ENCODE measurements around the gene MRPS6.

Gene MRPS6

DNA sequence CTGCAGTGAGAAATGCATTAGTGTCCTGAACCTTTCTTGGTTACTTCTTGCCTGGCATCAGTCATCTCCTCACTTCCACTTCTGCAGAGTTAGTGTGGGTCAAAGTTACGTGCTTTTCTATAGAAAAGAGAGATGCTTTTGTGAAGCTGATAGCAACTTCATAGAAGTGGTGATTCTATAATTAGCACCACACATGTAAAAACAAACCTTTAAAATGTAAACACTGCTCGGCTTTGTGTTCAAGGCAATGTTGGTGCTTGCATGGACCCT lies 57.3 kb downstream of the MRPS6 start:
- in situ Hi-C loops (cut with HindIII; ENCODE audit: low sequenced_read_pairs), result no loop called here

DNA sequence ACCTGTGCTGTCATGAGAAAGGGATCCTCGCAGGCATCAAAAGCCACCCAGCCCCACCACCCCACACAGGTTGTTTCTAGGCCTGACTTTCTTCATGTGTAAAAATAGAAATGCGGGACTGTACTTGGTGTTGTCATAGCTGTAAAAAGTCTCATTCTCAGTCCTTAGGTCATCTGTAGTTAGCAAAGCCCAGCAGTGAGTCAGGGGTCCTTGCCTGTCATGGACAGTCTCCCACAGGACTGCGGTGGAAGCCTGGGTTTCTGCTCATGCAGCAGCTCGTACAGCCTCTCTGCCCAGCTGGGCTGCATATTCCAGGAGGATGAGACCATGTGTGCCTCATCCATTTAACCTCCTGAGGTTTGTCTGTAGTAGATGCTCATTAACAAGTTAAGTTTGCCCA lies 58.2 kb downstream of the MRPS6 start:
- in situ Hi-C loops (cut with HindIII; ENCODE audit: low sequenced_read_pairs), result no loop called here

DNA sequence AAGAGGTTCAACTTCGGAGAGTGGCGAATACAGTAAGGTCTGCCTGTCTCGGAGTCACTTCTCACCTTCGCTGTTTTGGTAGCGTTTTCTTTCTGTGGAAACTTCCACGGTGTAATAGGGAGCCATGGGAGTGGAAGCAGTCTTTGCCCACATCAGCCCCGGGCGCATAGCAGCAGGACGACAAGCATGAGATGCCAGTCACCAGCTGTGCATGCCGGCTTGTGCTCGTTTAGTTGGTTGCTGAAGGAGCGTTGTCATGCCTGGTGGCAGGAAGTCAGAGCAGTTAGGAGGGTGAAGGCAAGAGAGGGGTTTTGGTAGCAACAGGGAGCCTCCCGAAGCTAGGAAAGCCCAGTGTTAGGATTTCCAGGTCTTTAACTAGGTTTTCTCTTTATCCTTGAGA lies 58.8 kb downstream of the MRPS6 start:
- in situ Hi-C loops (cut with HindIII; ENCODE audit: low sequenced_read_pairs), result no loop called here

DNA sequence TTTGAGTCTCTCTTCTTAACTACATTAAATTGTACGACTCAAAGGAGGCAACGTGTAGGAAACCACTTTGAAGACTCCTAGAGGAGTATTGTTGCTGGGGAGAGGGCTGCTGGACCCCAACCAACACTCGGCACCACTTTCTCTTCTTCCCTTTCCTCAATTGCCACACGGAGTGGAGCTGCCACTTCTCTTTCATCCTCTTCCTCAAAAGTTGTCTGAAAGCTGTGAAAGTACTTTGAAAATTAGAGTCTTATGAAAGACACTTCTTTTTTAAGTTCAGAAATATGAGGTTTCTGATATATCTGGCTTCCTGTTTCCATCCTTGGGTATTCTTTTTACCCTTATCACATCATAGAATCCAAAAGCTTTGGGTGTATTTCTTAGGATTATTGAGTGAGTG lies 59.5 kb downstream of the MRPS6 start:
- in situ Hi-C loops (cut with HindIII; ENCODE audit: low sequenced_read_pairs), result no loop called here

DNA sequence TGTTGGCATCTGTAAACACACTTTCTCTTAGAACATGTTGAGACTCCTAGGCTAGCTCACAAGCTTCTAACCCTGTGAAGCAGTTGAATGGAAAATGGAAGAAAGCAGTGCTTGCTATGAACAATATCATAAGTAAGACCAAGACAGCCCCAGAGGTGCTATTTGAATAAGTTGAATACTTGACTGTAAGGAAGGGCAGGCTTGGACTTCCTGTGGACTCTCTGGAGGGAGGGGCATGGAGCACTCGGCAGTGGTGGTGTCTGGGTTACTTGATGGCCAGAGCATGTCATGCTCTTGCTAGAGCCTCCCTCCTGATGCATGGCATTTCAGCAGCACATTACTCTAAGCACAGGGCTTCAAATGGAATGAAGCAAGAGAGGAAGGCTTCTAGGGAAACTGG lies 60.0 kb downstream of the MRPS6 start:
- in situ Hi-C loops (cut with HindIII; ENCODE audit: low sequenced_read_pairs), result no loop called here

- in situ Hi-C loops (cut with HindIII; ENCODE audit: low sequenced_read_pairs), result no loop called here
Observed at GRCh38 chr21:34133802-34134201, 60.4 kb downstream of the MRPS6 start.

DNA sequence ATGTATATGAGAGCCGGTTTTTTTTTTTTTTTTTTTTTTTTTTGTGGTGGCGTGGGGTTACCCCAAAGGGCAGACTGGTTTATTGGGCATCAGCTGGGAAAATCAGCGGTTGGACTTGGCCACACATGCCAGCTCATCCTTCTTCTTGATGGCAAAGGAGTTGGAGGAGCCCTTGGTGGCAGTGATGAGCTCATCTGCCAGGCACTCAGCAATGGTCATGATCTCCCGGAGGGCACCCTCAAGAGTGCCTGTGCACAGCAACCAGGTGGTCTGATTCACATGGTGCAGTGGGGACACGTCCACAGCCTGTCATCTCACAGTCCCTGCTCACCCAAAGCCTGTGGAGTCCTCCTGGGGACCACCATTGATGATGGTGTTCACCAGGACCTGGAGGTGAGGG lies 62.0 kb downstream of the MRPS6 start:
- in situ Hi-C loops (cut with HindIII; ENCODE audit: low sequenced_read_pairs), result no loop called here

GRCh38 chr21:34141373-34141772 lies 68.0 kb downstream of the MRPS6 start:
- in situ Hi-C loops (cut with HindIII; ENCODE audit: low sequenced_read_pairs), result no loop called here

GRCh38 chr21:34143685-34144182 lies 70.4 kb downstream of the MRPS6 start:
- in situ Hi-C loops (cut with HindIII; ENCODE audit: low sequenced_read_pairs), result no loop called here

DNA sequence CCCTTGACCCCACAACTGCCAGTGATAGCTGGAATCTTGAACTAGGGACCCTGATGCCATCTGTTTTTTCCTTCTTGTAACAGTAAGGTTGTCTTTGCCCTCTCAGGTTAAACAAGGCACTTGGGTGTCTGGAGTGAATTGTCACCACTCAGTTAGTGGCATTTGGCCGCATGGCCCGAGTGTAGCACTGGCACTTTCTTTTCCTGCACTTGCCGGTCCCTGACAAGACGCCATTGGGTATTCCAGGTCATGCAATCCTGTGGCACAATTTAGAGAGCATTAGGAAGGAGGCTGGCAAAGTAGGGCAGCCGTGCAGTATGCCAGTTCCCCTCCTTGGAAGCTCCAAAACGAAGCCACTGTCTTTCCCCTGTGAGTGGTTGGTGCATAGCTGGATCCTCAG lies 70.8 kb downstream of the MRPS6 start:
- in situ Hi-C loops (cut with HindIII; ENCODE audit: low sequenced_read_pairs), result no loop called here

DNA sequence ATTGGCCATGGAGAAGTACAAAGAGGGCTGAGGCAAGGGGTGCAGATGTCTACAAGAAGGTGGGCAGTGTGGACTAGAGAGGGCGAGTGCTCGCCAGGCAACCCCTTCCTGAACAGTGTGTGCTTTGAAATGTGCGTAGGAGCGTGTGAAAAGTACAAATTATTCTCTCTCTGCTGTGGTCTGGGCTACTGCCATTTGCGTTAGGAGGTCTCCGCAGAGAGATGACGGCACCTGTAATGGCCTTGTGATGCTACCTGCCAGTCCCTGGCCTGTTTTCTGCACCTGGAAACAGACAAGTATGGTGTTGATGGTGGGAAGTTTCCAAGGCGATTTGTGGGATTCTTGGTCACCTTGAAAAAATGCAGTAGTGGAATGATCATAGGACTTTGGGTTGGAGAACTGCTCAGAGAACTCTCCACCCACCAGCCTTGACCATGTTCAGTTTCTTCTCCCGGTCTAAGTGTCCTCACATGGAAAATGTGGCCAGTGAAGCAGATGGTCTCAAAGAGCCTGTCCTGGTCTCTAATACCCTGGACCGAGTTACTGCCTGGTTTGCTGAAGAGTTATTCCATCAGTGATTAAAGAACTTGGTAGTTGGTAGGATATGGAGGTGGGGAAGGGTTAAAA lies 74.5 kb downstream of the MRPS6 start:
- in situ Hi-C loops (cut with HindIII; ENCODE audit: low sequenced_read_pairs), result loop anchor here (5.0 kb wide), 1 partner anchor 96 kb away; no protein-coding TSS in a partner anchor

DNA sequence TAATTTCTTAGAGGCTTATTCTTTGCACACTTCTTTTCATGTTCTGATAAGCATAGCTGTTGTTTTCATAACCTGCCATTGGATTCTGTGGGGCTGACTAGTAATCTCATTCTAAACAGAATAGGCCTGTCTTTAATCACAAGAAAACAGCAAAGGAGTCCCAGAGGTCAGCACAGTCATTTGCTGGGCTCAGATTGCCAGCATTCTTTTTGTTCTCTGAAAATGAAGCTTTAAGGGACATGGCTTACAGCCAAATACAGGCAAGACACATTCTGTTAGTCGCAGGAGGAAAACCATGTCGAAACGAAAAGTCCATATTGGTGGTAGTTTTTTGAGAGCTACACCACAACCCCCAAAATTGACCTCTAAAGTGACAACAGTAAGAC lies 75.0 kb downstream of the MRPS6 start:
- in situ Hi-C loops (cut with HindIII; ENCODE audit: low sequenced_read_pairs), result loop anchor here (5.0 kb wide), 1 partner anchor 96 kb away; no protein-coding TSS in a partner anchor

DNA sequence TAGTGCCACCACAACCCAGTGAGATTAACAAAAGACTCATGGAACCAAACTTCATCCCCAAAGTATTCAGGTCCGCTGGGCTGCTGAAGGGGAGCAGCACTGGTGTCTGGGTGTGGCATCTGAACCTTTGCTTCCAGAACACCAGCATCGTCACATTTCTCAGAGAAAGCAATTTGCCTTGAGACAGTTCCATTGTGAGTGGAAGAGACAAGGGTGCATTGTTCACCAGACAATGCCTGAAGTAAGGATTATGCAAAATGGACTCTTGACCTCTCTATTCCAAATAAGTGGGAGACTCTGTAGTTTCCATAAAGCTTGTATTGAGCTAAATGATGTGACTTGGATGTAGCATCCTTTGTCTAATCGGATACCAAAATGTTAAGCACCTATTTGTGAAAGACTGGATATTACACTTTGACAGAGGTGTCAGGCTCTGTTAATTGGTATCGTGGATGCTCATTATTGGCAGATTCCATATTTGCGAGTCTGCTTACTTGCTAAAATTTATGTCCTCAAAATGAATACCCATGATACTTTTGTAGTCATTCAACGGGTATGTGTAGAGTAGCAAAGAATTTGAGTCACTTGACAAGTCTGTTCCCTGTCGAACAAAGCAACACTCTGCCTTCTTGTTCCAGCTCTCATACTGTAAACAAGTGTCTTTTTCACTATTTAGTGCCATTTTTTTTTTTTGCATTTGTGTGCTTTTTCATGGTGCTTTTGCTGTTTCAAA lies 75.6 kb downstream of the MRPS6 start:
- in situ Hi-C loops (cut with HindIII; ENCODE audit: low sequenced_read_pairs), result loop anchor here (5.0 kb wide), 1 partner anchor 97 kb away; no protein-coding TSS in a partner anchor

GRCh38 chr21:34152500-34152899 lies 79.1 kb downstream of the MRPS6 start:
- in situ Hi-C loops (cut with HindIII; ENCODE audit: low sequenced_read_pairs), result loop anchor here (5.0 kb wide), 2 partner anchors 60 to 65 kb away; no protein-coding TSS in a partner anchor

DNA sequence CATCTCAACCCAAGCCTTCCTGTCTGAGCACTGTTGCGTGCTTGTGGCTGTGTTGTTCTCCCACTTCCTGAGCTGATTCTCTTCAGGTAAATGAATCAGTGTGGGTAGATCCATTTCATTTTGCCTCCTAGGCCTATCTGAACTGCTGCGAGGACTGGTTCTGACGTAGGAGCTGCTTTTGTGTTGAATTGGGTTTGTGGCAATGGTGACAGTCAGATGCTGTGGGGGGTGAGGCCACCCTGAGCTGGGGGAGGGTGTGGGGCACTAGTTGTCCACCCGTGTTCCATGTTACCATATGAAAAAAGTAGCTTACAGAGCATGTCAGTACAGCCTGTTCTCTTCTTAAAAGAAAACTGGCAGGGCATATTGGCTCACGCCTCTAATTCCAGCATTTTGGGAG lies 81.5 kb downstream of the MRPS6 start:
- in situ Hi-C loops (cut with HindIII; ENCODE audit: low sequenced_read_pairs), result loop anchor here (5.0 kb wide), 2 partner anchors 62 to 63 kb away; no protein-coding TSS in a partner anchor

DNA sequence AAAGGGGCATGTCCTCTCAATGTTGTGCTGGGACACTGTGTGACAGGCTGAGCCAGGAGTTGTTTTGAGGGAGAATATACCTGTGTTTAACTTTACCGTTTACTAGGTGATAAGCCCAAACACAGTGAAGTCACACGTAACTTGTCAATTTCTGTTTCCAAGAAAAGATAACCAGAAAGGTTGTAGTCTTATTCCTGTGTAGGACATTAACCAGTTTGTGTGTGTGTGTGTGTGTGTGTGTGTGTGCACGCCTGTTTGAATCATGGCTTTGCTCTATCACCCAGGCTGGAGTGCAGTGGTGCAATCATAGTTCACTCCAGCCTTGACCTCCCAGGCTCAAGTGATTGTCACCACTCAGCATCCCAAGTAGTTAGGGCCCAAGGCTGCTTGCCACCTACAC lies 83.6 kb downstream of the MRPS6 start:
- in situ Hi-C loops (cut with HindIII; ENCODE audit: low sequenced_read_pairs), result no loop called here

GRCh38 chr21:34157521-34157920 lies 84.1 kb downstream of the MRPS6 start:
- in situ Hi-C loops (cut with HindIII; ENCODE audit: low sequenced_read_pairs), result no loop called here

DNA sequence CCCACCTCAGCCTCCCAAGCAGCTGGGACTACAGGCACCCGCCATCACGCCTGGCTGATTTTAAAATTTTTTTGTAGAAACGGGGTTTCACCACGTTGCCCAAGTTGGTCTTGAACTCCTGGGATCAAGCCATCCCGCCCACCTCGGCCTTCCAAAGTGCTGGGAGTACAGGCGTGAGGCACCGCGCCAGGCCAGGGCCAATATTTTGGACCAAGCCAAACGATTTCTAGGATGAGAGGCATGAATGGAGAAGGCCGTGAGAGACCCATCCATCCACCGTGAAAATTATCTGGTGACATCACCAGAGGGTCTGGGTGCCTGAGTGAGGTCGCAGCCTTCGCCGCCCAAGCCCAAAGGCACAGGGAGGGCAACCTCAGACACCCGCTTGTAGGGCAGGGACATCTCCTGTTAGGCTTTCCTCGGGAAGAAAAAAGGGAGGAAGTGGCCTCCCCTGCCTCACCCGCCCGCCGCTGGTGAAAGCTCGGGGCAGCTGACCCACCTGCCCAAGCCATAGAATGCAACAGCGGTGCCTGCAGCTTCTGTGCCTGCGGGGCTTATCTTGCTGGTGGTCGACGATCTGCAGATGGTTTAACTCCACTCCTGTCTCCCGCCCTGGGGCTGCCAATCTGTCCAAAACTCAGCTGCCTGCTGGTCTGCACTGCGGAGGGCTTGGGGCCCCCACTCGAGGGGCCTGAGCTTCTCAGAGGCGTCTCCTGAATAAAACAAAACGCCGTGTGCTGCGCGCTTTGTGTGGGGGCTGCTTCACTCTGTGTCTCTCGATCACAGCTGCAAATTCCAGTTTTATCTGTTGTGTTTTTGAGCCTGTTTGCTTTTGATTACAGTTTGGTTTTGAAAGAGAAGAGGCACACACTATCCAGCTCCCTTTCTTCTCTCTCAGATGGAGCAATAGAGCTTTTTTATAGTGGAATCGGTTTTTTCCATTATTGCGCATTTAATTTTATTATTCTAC lies 85.8 kb downstream of the MRPS6 start:
- in situ Hi-C loops (cut with HindIII; ENCODE audit: low sequenced_read_pairs), result no loop called here

DNA sequence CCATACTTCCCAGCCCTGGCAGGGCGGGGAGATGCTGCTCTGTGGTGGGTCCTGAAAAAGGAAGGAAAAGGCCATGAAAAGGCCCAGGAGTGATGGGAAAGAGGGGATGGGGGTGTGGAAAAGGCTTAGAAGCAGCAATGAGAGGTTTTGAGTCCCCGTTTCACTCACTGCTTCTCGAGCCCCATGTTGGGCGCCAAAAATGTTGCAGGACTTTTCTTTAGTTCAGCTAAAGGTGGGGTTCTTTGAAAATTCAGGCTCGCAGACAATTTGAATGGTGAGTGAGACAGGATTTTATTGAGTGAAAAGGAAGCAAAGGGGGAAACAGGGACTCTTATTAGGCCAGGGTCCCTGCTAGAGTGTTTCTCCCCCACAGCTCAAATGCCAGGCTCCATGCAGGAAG lies 93.1 kb downstream of the MRPS6 start:
- in situ Hi-C loops (cut with HindIII; ENCODE audit: low sequenced_read_pairs), result no loop called here

DNA sequence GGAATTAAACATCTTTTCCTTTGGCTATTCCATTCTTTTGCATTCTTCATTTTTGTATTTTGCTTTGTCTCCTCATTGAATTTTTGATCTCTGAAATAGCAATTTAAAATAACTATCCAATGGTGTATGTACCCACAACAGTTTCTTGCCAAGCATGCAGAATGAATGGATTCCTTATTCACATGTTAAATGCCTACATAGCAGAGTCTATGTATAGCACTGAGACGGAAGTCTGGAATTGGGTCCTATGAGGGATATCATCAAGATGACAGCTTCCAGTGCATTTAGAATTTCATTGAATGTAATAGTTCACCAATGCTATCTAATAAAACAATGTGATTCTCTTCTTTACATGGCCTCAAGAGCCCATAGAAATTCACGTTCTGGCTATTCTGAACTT lies 97.5 kb downstream of the MRPS6 start:
- in situ Hi-C loops (cut with HindIII; ENCODE audit: low sequenced_read_pairs), result no loop called here

GRCh38 chr21:34174470-34174869 lies 101.1 kb downstream of the MRPS6 start:
- in situ Hi-C loops (cut with HindIII; ENCODE audit: low sequenced_read_pairs), result no loop called here
